Glomerular endothelial cell (primary cell): Measurements from ENCODE around the gene DNAJB1. TPM values are rescaled to one million over a fixed set of nuclear protein-coding genes. Genes with fewer than 3 reads are reported as not detected.
"Not testable (repeated sequence)": the region's sequence is repeated elsewhere in the genome, so short reads cannot be mapped to it uniquely, and the experiment has no call there.

Experiments used
- DNase-seq: peaks from one replicate; pipeline ENCODE4 v3.0.0-alpha.2; 2011; ENCODE audit warnings: low read depth, low spot score; ENCODE audit errors: extremely low read depth
- total RNA-seq: library from RNA; depleted of rRNA; stranded (reverse); fragments of >200 nt; gene quantifications from 2 replicates; pipeline ENCODE4 v1.2.3, GENCODE V29; 2015

DNAJB1 gene
- total RNA-seq, 1 donor from 2014 or later: 73.6 TPM

GRCh38 chr19:14553042-14553938 lies 35.1 kb upstream of the DNAJB1 start:
- DNase-seq: no peak

- not testable (repeated sequence) for DNase-seq
Measured at GRCh38 chr19:14552006-14552360, 33.8 kb upstream of the DNAJB1 start.

- DNase-seq: not testable (repeated sequence)
Measured at GRCh38 chr19:14551134-14552005, 33.2 kb upstream of the DNAJB1 start.

DNA sequence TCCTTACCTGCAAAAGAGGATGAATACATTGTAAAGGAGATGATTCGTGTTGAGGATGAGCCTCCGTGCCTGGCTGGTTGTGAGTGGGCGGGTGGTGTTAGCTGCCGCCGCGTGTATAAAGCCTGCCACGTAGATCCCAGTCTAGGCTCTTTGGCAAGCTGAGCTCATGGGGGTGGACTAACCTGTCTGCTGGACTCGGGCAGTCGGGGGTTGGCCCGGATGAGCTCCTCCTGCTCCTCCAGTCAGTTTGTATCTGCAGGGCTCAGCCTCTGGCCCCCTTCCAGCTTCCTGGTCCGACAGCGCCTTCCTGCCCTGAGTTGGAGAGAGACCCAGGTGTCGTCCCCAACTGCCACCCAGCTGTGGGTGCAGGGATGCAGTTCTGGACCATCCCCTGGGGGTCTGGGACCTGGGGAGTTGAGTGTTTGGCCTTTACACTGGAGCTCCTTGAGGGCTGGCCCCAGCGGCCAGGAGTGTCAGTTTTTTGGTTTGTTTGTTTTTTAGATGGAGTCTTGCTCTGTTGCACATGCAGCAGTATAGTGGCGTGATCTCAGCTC lies 32.1 kb upstream of the DNAJB1 start:
- DNase-seq: no peak

DNA sequence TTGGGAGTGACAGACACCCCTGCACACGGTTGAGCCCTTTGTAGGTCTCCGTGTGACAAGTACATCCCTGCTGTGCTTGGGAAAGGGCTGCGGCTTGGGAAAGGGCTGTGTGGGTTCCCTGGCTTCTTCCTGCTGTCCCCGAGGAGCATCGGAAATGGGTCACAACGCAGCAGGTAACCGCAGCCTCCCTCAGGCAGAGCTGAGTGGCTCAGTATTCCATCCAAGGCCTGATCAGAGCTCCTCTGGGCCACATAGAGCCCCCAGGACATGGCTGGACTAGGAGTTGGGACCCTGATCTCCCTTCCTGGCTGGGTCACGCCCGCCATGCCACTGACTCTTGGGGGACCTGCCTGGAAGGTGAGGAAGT lies 27.5 kb upstream of the DNAJB1 start:
- no peak for DNase-seq

GRCh38 chr19:14544977-14545715 lies 26.9 kb upstream of the DNAJB1 start:
- no peak for DNase-seq

DNA sequence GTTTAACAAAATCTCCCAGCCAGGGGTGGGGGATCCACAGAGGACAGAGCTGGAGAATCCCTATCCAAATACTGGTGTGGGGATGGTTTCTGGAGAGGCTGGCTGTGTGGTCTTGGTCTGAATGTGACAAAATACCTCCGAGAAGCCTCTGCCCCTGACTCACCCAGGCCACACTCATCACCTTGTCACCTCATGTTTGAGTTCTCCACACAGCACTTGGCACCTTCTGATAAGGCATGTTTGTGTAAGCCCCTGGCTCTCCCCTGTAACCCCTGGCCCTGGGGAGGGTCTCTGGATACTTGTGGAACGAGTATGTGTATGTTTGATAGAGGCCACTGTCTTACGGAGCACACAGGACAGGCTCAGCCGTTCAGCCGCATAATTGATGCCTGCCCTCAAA lies 25.9 kb upstream of the DNAJB1 start:
- DNase-seq: no peak

- no peak for DNase-seq
Measured at GRCh38 chr19:14542711-14543328, 24.6 kb upstream of the DNAJB1 start.

DNA sequence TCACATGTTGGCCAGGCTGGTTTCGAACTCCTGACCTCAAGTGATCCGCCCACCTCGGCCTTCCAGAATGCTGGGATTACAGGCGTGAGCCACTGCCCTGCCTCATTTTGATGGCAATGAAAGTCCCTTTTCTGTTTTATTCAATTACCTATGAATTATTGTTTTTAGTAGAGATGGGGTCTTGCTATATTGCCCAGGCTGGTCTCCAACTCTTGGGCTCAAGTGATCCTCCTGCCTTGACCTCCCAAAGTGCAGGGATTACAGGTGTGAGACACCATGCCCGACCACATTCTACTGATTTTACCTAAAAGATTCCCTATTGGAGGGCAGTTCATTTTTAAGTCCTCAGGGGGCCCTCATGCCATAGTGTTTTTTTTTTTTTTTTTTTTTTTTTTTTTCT lies 23.8 kb upstream of the DNAJB1 start:
- DNase-seq: not testable (repeated sequence)

GRCh38 chr19:14540741-14541525 lies 22.7 kb upstream of the DNAJB1 start:
- no peak for DNase-seq

GRCh38 chr19:14536926-14537692 lies 18.9 kb upstream of the DNAJB1 start:
- no peak for DNase-seq

DNA sequence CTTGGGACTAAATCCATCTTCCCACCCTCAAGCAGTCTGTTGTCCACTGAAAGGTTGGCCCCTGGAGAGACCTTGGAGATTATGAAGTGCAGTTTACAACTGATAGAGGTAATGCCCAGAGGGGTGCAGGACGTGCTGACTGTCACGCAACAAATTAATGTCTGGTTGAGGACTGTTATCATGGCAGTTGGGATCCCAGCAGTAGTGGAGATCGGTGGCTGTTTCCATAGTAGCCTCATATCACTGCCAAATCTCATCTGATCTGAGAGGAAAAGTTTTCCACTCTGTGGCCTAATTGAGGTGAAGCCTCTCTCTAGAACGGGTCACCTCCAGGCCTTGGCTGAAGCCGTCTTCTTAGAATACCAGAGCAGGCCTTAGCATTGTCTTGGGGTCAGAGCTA lies 15.3 kb upstream of the DNAJB1 start:
- DNase-seq: no peak

GRCh38 chr19:14530506-14530905 lies 12.3 kb upstream of the DNAJB1 start:
- DNase-seq: no peak

- no peak for DNase-seq
Measured at GRCh38 chr19:14530005-14530348, 11.8 kb upstream of the DNAJB1 start.

GRCh38 chr19:14529254-14530004 lies 11.2 kb upstream of the DNAJB1 start, which contains the start of gene TECR:
Gene TECR, plus strand, starts transcription at chr19:14529594. Its CDS starts 103 bp downstream, at chr19:14529697.
- DNase-seq: peak; percentile 96

- DNase-seq: no peak
Measured at GRCh38 chr19:14528419-14529253, 10.4 kb upstream of the DNAJB1 start.

DNA sequence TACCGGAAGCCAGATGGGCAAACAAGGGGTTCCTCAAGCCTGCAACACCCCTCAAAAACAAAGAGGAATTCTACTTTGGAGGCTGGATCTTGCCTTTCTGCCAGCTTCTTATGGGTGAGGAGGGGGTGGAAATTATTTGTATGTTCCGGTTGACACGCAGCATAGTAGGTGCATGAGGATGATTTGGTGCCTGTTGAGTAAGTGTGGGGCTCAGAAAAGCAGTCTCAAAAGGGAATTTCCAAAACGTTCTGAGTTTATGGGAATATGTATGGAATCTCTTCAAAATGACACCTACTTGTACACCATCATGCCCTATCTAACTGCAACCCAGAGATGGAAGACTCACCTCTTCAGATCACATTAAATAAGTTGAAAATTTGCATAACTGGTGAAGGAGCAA lies 8.2 kb upstream of the DNAJB1 start:
- no peak for DNase-seq
